ACHN (cell line): ENCODE data around the gene SMARCD3.

ENCODE experiments used
- DNase-seq: peaks from one replicate; pipeline ENCODE4 v3.0.0-alpha.2; 2015
- in situ Hi-C: cut with HindIII; loops from 2 replicates; pipeline ENCODE4 v1.10.0; 2017; ENCODE audit warnings: low sequenced_read_pairs, low pct_ligation_motif_present, low pct_unique_long_range_greater_than_20kb

Gene SMARCD3

DNA sequence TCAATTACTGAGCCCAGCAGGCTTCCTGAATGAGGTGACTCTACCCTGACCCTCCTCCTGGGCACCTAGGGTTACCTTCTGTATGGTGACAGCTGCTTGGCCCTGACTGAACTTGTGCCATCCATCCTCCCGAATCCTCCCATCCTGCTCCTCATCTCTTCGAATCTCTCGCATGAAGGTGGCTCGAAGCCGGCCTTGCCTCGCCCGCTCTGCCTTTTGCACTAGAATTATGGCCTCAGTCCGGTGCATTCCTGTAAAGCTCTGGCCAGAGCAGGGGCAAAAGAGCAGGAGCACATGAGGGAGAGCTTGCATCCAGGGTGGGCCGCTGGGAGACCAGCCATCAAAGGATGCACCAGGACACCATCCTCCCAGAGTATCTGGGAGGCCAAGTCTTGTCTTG is 45.7 kb downstream of the SMARCD3 start:
- in situ Hi-C loops = no loop called here
- DNase-seq = no peak

GRCh38 chr7:151201751-151202150 is 46.7 kb downstream of the SMARCD3 start:
- in situ Hi-C loops = no loop called here
- no peak for DNase-seq

GRCh38 chr7:151201344-151201743 is 47.1 kb downstream of the SMARCD3 start:
- no peak for DNase-seq
- in situ Hi-C loops = no loop called here

DNA sequence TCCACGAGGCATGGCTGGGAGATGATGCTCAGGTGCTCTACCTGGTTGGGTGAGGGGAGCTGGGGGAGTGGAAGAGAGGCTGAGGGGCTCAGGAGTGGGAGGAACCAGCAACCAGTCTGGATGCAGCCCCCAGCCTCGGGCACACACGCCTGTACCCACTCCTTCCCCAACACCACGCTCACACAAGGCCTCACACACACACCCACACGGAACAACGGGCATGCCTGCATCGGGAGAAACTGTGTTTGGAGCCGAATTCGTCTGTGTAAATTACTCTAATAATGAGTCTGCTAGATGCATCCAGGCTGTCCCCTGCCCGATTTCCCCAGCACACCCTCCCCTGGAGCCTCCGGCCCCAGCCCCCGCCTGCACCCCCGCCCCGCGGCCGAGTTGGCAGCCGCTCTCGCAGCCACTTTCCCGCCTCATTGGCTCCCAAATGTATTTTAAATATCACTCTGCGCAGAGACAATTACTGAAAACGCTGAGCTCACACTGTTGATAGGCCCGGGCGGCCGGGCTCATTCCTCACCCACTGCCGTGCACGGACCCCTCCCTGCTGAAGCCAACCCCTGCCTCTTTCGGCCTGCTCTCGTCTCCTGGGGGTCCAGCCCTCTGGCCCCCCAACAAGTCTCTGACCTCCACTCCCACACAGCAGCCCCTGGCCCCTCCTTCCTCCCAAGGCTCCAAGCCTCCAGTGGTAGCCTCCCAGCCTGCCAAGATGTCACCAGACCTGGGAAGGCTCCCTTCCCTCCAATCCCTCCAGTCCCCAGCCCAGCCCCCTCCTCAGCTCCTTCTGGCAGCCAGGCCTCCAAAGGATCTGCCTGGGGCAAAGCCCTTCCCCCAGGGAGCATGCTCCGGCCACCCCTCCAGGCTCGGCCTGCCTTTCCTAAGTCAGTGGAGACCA is 49.3 kb downstream of the SMARCD3 start:
- no peak for DNase-seq
- in situ Hi-C loops = no loop called here

DNA sequence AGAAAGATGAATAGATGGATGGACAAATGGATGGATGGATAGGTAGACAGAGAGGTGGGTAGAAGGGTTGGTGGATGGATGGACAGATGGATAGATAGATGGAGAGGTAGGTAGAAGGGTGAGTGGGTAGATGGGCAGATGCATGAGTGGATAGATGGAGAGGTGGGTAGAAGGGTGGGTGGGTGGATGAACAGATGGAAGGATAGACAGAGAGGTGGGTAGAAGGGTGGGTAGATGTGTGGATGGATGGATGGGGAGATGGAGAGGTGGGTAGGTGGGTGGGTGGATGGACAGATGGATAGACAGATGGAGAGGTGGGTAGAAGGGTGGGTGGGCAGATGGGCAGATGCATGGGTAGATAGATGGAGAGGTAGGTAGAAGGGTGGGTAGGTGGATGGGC is 50.6 kb downstream of the SMARCD3 start:
- in situ Hi-C loops = no loop called here

DNA sequence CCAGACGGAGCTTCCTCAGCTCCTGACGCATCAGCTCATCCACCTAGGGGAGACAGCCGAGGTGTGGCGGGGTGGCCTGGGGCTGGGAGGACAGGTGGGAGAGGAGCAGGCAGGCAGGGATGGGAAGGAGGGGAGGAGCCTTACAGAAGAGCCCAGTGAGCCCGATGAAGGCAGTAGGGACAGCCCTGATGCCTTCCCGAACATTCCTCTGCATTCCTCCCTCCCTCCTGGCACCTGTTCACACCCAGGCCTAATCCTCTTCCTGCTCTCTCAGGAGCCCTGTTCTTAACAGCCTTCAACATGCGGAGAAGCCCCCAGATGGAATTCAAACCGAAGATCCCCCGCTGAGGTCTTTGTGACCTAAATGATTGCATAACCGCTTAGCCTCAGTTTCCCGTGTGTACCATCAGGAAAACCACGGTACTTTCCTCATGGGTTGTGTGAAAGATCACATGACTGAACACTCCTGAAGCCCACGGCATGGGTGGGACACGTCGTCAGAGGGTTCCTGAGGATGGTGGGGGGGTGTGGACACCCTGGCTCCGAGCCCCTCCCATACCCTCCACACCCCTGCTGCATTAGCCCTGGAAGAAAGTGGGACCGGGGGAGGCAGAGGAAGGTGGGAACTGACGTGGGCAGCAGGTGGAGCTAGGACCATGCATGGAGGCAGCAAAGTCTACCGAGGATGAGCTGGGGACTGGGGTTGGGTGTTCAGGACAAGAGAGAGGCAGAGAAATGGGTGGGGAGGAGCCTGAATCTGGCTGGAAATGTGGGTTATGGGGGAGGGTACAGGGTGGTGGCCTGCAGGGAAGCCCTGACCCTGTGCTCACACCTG is 52.7 kb downstream of the SMARCD3 start:
- in situ Hi-C loops = no loop called here
- DNase-seq = no peak

More for the DNA sequence above, 50.6 kb downstream of the SMARCD3 start:
- DNase-seq = no peak

- DNase-seq = no peak
- in situ Hi-C loops = no loop called here
These were observed 54.3 kb downstream of the SMARCD3 start for GRCh38 chr7:151194188-151194587.

DNA sequence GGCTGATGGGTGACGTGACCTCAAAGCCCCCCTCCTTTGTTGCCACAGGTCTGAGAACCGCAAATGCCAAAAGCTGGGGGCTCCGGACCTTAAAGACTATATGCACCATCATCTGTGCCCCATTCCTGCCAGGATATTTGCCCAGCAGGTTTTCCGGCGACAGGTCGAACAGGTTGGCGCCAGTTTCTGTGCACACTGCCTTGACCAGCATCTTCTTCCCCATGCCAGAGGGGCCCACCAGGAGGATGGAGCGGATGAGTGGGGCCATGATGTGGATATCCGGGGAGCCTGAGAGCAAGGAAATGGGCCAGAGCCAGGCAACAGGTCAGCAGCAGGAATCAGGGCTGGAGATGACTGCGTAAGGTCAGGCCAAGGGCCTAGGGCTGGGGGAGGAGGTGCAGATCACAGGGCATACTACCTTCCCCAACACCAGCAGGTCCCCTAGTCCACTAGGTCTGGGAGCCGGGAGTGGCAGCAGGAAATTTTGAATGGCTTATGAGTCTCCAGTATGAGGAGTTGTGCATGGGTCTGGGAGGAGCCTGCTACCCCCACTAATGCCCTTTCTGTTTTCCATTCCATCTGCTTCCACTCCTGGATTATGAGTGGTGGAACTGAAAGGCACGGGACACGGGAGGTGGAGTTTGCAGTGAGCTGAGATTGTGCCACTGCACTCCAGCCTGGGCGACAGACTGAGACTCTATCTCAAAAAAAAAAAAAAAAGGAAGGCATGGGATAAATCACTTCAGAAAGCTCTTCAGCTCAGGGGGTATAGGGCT is 55.1 kb downstream of the SMARCD3 start:
- no peak for DNase-seq
- in situ Hi-C loops = no loop called here

GRCh38 chr7:151192002-151192539 is 56.4 kb downstream of the SMARCD3 start:
- in situ Hi-C loops = no loop called here
- DNase-seq = no peak

DNA sequence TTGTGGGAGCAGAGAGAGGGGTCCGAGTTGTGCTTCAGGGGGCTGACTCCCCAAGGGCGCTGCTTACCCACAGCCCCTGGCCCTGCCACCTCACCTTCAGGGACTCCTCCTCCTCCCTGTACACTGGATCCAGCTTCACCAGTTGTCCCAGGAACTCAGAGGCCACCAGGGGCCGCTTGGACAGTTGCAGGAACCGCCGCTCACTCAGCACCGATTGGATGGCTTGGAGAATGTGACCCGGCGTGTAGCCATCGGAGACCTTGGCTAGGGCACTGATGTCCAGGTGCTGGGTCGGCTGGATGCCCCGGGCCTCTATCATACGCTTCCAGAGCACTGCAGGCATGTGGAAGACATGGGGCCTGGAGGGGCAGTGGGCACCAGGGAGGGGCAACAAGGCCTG is 57.0 kb downstream of the SMARCD3 start:
- no peak for DNase-seq
- in situ Hi-C loops = no loop called here

DNA sequence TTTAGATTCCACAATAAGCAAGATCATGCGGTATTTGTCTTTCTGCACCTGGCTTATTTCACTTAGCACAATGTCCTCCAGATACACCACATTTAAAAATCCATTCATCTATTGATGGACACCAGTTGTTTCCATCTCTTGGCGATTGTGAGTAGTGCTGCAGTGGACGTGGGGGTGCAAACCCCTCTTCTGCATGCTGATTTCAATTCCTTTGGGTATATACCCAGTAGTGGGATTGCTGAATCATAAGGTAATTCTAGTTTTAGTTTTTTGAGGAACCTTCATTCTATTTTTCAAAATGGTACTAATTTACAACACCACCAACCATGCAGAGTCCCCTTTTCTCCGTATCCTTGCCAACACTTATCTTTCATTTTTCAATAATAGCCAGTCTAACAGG is 59.5 kb downstream of the SMARCD3 start:
- in situ Hi-C loops = no loop called here
- DNase-seq = no peak
